IgD-negative memory B cell (primary cell): ENCODE measurements around the gene PTPN6. TPM values are rescaled to one million over a fixed set of nuclear protein-coding genes. Genes with fewer than 3 reads are reported as not detected.

ENCODE experiments used
- H3K27ac Mint-ChIP-seq, 3 donors: one replicate each; pipeline ENCODE4 v1.8.0; 2020 to 2022; ENCODE audit warnings: mild to moderate bottlenecking in 3 of 3, mixed read lengths in 3 of 3, moderate library complexity in 1 of 3
- H3K27me3 Mint-ChIP-seq: one replicate; pipeline ENCODE4 v1.8.0; 2021; ENCODE audit warnings: mixed read lengths
- H3K36me3 Mint-ChIP-seq: one replicate; pipeline ENCODE4 v1.8.0; 2020; ENCODE audit warnings: mild to moderate bottlenecking, mixed read lengths
- H3K4me1 Mint-ChIP-seq, 3 donors: one replicate each; pipeline ENCODE4 v1.8.0; 2020 to 2022; ENCODE audit warnings: mixed read lengths in 3 of 3, mild to moderate bottlenecking in 1 of 3
- H3K4me3 Mint-ChIP-seq, 4 donors: one replicate each; pipeline ENCODE4 v1.8.0; 2020 to 2022; ENCODE audit warnings: mild to moderate bottlenecking in 4 of 4, mixed read lengths in 4 of 4, moderate library complexity in 3 of 4
- H3K9me3 Mint-ChIP-seq, 3 donors: one replicate each; pipeline ENCODE4 v1.8.0; 2020 to 2021; ENCODE audit warnings: mixed read lengths in 3 of 3, mild to moderate bottlenecking in 1 of 3
- polyA plus RNA-seq: library from polyadenylated mRNA; unstranded; fragments of 300-500 nt; fragmentation: Illumina TruSeq; gene quantifications from one replicate; pipeline ENCODE4 v1.2.3, GENCODE V29; 2021

The PTPN6 gene
- polyA plus RNA-seq, 1 donor from 2014 or later, result 1,038 TPM

GRCh38 chr12:6977653-6978052, 26.5 kb downstream of the PTPN6 start:
- H3K4me1 Mint-ChIP-seq, result peaks cover 0 to 4% (median 3%) of the 10 kb centered on the region in 3 donors
- peak overlapping the region in 1 of 3 donors; percentile 56 for H3K27ac Mint-ChIP-seq
- H3K4me3 Mint-ChIP-seq, result no peak overlapping the region
- no peaks in the 10 kb centered on the region for H3K9me3 Mint-ChIP-seq
- H3K27me3 Mint-ChIP-seq, result no peaks in the 10 kb centered on the region
- H3K36me3 Mint-ChIP-seq, result no peaks in the 10 kb centered on the region

- Mint-ChIP-seq H3K27me3 (no peaks in the 10 kb centered on the region), H3K27ac (peak overlapping the region in 1 of 3 donors; percentile 78), H3K36me3 (no peaks in the 10 kb centered on the region)
Observed at GRCh38 chr12:6978188-6978587, 27.0 kb downstream of the PTPN6 start.

GRCh38 chr12:6978611-6979011, 27.5 kb downstream of the PTPN6 start:
- H3K4me3 Mint-ChIP-seq, result no peak overlapping the region
- peaks cover 0 to 3% (median 3%) of the 10 kb centered on the region in 3 donors for H3K4me1 Mint-ChIP-seq
- H3K27me3 Mint-ChIP-seq, result no peaks in the 10 kb centered on the region
- no peaks in the 10 kb centered on the region for H3K36me3 Mint-ChIP-seq
- H3K27ac Mint-ChIP-seq, result peak overlapping the region in 2 of 3 donors; percentile 21 to 78
- no peaks in the 10 kb centered on the region for H3K9me3 Mint-ChIP-seq

More at GRCh38 chr12:6978188-6978587, 27.0 kb downstream of the PTPN6 start:
- Mint-ChIP-seq H3K4me1 (peaks cover 0 to 3% (median 3%) of the 10 kb centered on the region in 3 donors), H3K9me3 (no peaks in the 10 kb centered on the region), H3K4me3 (no peak overlapping the region)

GRCh38 chr12:6979021-6979420, 27.9 kb downstream of the PTPN6 start:
- Mint-ChIP-seq H3K36me3 (no peaks in the 10 kb centered on the region), H3K27ac (peak overlapping the region in 2 of 3 donors; percentile 21 to 78), H3K4me1 (peaks cover 0 to 1% (median 0%) of the 10 kb centered on the region in 3 donors)

GRCh38 chr12:6979453-6979852, 28.3 kb downstream of the PTPN6 start:
- Mint-ChIP-seq H3K36me3 (no peaks in the 10 kb centered on the region), H3K27me3 (no peaks in the 10 kb centered on the region), H3K4me3 (no peak overlapping the region), H3K9me3 (no peaks in the 10 kb centered on the region), H3K27ac (no peak overlapping the region), H3K4me1 (peaks cover 0 to 1% (median 0%) of the 10 kb centered on the region in 3 donors)

More at GRCh38 chr12:6979021-6979420, 27.9 kb downstream of the PTPN6 start:
- Mint-ChIP-seq H3K9me3 (no peaks in the 10 kb centered on the region), H3K27me3 (no peaks in the 10 kb centered on the region), H3K4me3 (no peak overlapping the region)

GRCh38 chr12:6980075-6980474, 28.9 kb downstream of the PTPN6 start:
- H3K4me3 Mint-ChIP-seq, result no peak overlapping the region
- H3K27ac Mint-ChIP-seq, result no peak overlapping the region

GRCh38 chr12:6980740-6981139, 29.6 kb downstream of the PTPN6 start:
- Mint-ChIP-seq H3K27me3 (no peaks in the 10 kb centered on the region), H3K9me3 (no peaks in the 10 kb centered on the region), H3K4me1 (peaks cover 0 to 1% (median 0%) of the 10 kb centered on the region in 3 donors), H3K27ac (peak overlapping the region in 1 of 3 donors; percentile 46), H3K4me3 (no peak overlapping the region), H3K36me3 (no peaks in the 10 kb centered on the region)

More at GRCh38 chr12:6980075-6980474, 28.9 kb downstream of the PTPN6 start:
- Mint-ChIP-seq H3K9me3 (no peaks in the 10 kb centered on the region), H3K27me3 (no peaks in the 10 kb centered on the region), H3K4me1 (peaks cover 0 to 1% (median 0%) of the 10 kb centered on the region in 3 donors), H3K36me3 (no peaks in the 10 kb centered on the region)

GRCh38 chr12:6981152-6982052, 30.2 kb downstream of the PTPN6 start:
- Mint-ChIP-seq H3K9me3 (no peaks in the 10 kb centered on the region), H3K36me3 (no peaks in the 10 kb centered on the region), H3K27ac (peak overlapping the region in 2 of 3 donors; percentile 33 to 46), H3K27me3 (no peaks in the 10 kb centered on the region), H3K4me1 (peaks cover 0 to 1% (median 0%) of the 10 kb centered on the region in 3 donors), H3K4me3 (no peak overlapping the region)

GRCh38 chr12:6982532-6982931, 31.4 kb downstream of the PTPN6 start:
- Mint-ChIP-seq H3K9me3 (no peaks in the 10 kb centered on the region), H3K36me3 (no peaks in the 10 kb centered on the region), H3K27me3 (no peaks in the 10 kb centered on the region), H3K27ac (no peak overlapping the region), H3K4me3 (no peak overlapping the region), H3K4me1 (peaks cover 0 to 1% (median 0%) of the 10 kb centered on the region in 3 donors)

- no peaks in the 10 kb centered on the region for H3K9me3 Mint-ChIP-seq
- H3K27me3 Mint-ChIP-seq, result no peaks in the 10 kb centered on the region
- H3K4me1 Mint-ChIP-seq, result peaks cover 0 to 1% (median 0%) of the 10 kb centered on the region in 3 donors
- H3K36me3 Mint-ChIP-seq, result no peaks in the 10 kb centered on the region
- no peak overlapping the region for H3K4me3 Mint-ChIP-seq
- H3K27ac Mint-ChIP-seq, result peak overlapping the region in 1 of 3 donors; percentile 21
Observed at GRCh38 chr12:6987956-6988553, 36.9 kb downstream of the PTPN6 start.

GRCh38 chr12:6996040-6996441, 44.9 kb downstream of the PTPN6 start:
- Mint-ChIP-seq H3K27me3 (no peaks in the 10 kb centered on the region), H3K27ac (no peak overlapping the region), H3K4me1 (peaks cover 0 to 5% (median 0%) of the 10 kb centered on the region in 3 donors), H3K4me3 (no peak overlapping the region), H3K9me3 (no peaks in the 10 kb centered on the region), H3K36me3 (peaks cover 2% of the 10 kb centered on the region)

GRCh38 chr12:6998715-6999451, 47.7 kb downstream of the PTPN6 start:
- Mint-ChIP-seq H3K4me1 (peaks cover 0 to 5% (median 0%) of the 10 kb centered on the region in 3 donors), H3K4me3 (no peak overlapping the region), H3K27me3 (no peaks in the 10 kb centered on the region), H3K36me3 (peaks cover 9% of the 10 kb centered on the region), H3K27ac (peak overlapping the region in 1 of 3 donors; percentile 53), H3K9me3 (no peaks in the 10 kb centered on the region)

- Mint-ChIP-seq H3K27ac (peak overlapping the region in 1 of 3 donors; percentile 3), H3K4me1 (peaks cover 0 to 13% (median 9%) of the 10 kb centered on the region in 3 donors), H3K27me3 (no peaks in the 10 kb centered on the region), H3K4me3 (no peak overlapping the region), H3K36me3 (peaks cover 7% of the 10 kb centered on the region), H3K9me3 (no peaks in the 10 kb centered on the region)
Observed at GRCh38 chr12:7001921-7002591, 50.9 kb downstream of the PTPN6 start.

GRCh38 chr12:7004287-7004803, 53.2 kb downstream of the PTPN6 start:
- Mint-ChIP-seq H3K27me3 (no peaks in the 10 kb centered on the region), H3K36me3 (peaks cover 7% of the 10 kb centered on the region), H3K4me3 (peak overlapping the region in 1 of 4 donors; percentile 29), H3K27ac (peak overlapping the region in 1 of 3 donors; percentile 36), H3K4me1 (peaks cover 2 to 20% (median 12%) of the 10 kb centered on the region in 3 donors), H3K9me3 (no peaks in the 10 kb centered on the region)
